HepG2 (cell line): ENCODE measurements around the gene TAPBP. TPM values are rescaled to one million over a fixed set of nuclear protein-coding genes. Genes with fewer than 3 reads are reported as not detected.
A peak's percentile ranks its signal among the peaks of the same experiment; 100 is the strongest.

ENCODE experiments used
- CEBPB ChIP-seq: IDR thresholded peaks from 2 replicates; pipeline ENCODE4 v1.6.1; 2011; ENCODE audit warnings: low read depth, low read length, improper control_type of control experiment, borderline replicate concordance
- FIP1L1 ChIP-seq: fragments of 200-400 bp; formaldehyde crosslinking; IDR thresholded peaks from 2 replicates; pipeline ENCODE4 v1.6.1; 2018; ENCODE audit warnings: low read depth, mild to moderate bottlenecking, low read length, moderate library complexity, borderline replicate concordance; ENCODE audit not compliant: insufficient read depth
- HCFC1 ChIP-seq: fragments of 150-350 bp; IDR thresholded peaks from 2 replicates; pipeline ENCODE4 v1.6.1; 2014; ENCODE audit warnings: low read depth, low read length
- HES4 ChIP-seq: sonication (generic); formaldehyde crosslinking; IDR thresholded peaks from 2 replicates; pipeline ENCODE4 v1.9.0; 2021; ENCODE audit warnings: mild to moderate bottlenecking, missing genetic modification reagents, borderline replicate concordance
- NFKB2 ChIP-seq: sonication (generic); formaldehyde crosslinking; IDR thresholded peaks from 2 replicates; pipeline ENCODE4 v1.4.0; 2020; ENCODE audit warnings: missing genetic modification reagents, borderline replicate concordance
- PRPF4 ChIP-seq: fragments of 200-400 bp; formaldehyde crosslinking; IDR thresholded peaks from 2 replicates; pipeline ENCODE4 v1.6.1; 2016; ENCODE audit warnings: low read length, low read depth; ENCODE audit not compliant: poor library complexity, severe bottlenecking
- SIN3A ChIP-seq: IDR thresholded peaks from 2 replicates; pipeline ENCODE4 v1.6.1; 2011; ENCODE audit warnings: low read depth, mild to moderate bottlenecking, control low read depth, low read length, borderline replicate concordance
- TFDP1 ChIP-seq: IDR thresholded peaks from 2 replicates; pipeline ENCODE4 v1.6.1; 2016; ENCODE audit warnings: missing compliant biosample characterization, missing genetic modification reagents, borderline replicate concordance
- ZBTB7B ChIP-seq: sonication (generic); formaldehyde crosslinking; IDR thresholded peaks from 2 replicates; pipeline ENCODE4 v1.4.0; 2020; ENCODE audit warnings: missing genetic modification reagents
- ZKSCAN5 ChIP-seq: sonication (generic); formaldehyde crosslinking; IDR thresholded peaks from 2 replicates; pipeline ENCODE4 v1.5.1; 2020; ENCODE audit warnings: mild to moderate bottlenecking, missing genetic modification reagents
- ZNF256 ChIP-seq: sonication (generic); formaldehyde crosslinking; conservative IDR thresholded peaks from 2 replicates; pipeline ENCODE4 v1.4.0; 2020; ENCODE audit warnings: missing genetic modification reagents
- ZNF33A ChIP-seq: sonication (generic); formaldehyde crosslinking; IDR thresholded peaks from 2 replicates; pipeline ENCODE4 v1.5.1; 2020; ENCODE audit warnings: missing genetic modification reagents, mild to moderate bottlenecking, moderate library complexity, borderline replicate concordance
- ZNF451 ChIP-seq: sonication (generic); formaldehyde crosslinking; IDR thresholded peaks from 2 replicates; pipeline ENCODE4 v1.5.0; 2020; ENCODE audit warnings: mild to moderate bottlenecking, missing genetic modification reagents
- ZNF770 ChIP-seq: sonication (generic); formaldehyde crosslinking; IDR thresholded peaks from 2 replicates; pipeline ENCODE4 v1.5.0; 2020; ENCODE audit warnings: mild to moderate bottlenecking, missing genetic modification reagents
- ZSCAN21 ChIP-seq: sonication (generic); formaldehyde crosslinking; IDR thresholded peaks from 2 replicates; pipeline ENCODE4 v1.8.0; 2022; ENCODE audit warnings: mild to moderate bottlenecking, missing genetic modification reagents, moderate library complexity, borderline replicate concordance
- polyA plus RNA-seq, 8 experiments: library from polyadenylated mRNA; depleted of rRNA in 3 of 8; stranded (reverse) in 7 of 8; unstranded in 1 of 8; fragments of >200 nt; fragmentation: Illumina TruSeq in 4 of 8; extraction: Trizol in 4 of 8; gene quantifications; 2 replicates each; pipeline versions ENCODE4 v1.2.1 to v1.2.3, GENCODE V29; 2011 to 2016; ENCODE audit warnings: low read depth in 4 of 8, missing spikeins in 1 of 8, mixed read lengths in 1 of 8; ENCODE audit not compliant: insufficient read depth in 1 of 8
- total RNA-seq, 5 experiments: library from RNA; depleted of rRNA; stranded (reverse); fragments of >200 nt; fragmentation: Illumina TruSeq; extraction: Trizol; gene quantifications; 2 replicates each; pipeline ENCODE4 v1.2.3, GENCODE V29; 2016; ENCODE audit warnings: low read depth in 1 of 5
- TF ChIP-seq, protein P1 (sequence below): sonication (generic); formaldehyde crosslinking; IDR thresholded peaks from 2 replicates; pipeline ENCODE4 v1.4.0; 2020; ENCODE audit warnings: missing genetic modification reagents, borderline replicate concordance
- TF ChIP-seq, protein P2 (sequence below): sonication (generic); formaldehyde crosslinking; IDR thresholded peaks from 2 replicates; pipeline ENCODE4 v1.5.1; 2020; ENCODE audit warnings: missing genetic modification reagents, mild to moderate bottlenecking, borderline replicate concordance
- TF ChIP-seq, protein P3 (sequence below): sonication (generic); formaldehyde crosslinking; IDR thresholded peaks from 2 replicates; pipeline ENCODE4 v1.4.0; 2020; ENCODE audit warnings: mild to moderate bottlenecking, low read depth, missing genetic modification reagents

The TAPBP gene
- total and polyA plus RNA-seq, 2 of the 13 experiments (the other 11 are each of a cell fraction or from before 2014, with no cell fraction given) = 27.4 to 32.3 TPM

GRCh38 chr6:33288921-33289783, 24.7 kb downstream of the TAPBP start, which contains the start of the genes PFDN6 and WDR46 (continued):
- TF ChIP-seq SIN3A (peak; percentile 97), ZKSCAN5 (CRISPR knock-in tag) (no peak), ZSCAN21 (CRISPR knock-in tag) (0 out of 2 replicates have a peak, but pooled peaks have one; percentile 4), ZNF256 (CRISPR knock-in tag) (no peak), NFKB2 (CRISPR knock-in tag) (no peak), HCFC1 (peak; percentile 87), ZNF770 (CRISPR knock-in tag) (no peak), ZNF451 (CRISPR knock-in tag) (no peak), ZNF33A (CRISPR knock-in tag) (no peak), ZBTB7B (CRISPR knock-in tag) (no peak; the same call in 1 of the 2 replicates), HES4 (CRISPR knock-in tag) (no peak), PRPF4 (no peak), TFDP1 (no peak), FIP1L1 (no peak), CEBPB (no peak)
- TF ChIP-seq, protein P1, sequence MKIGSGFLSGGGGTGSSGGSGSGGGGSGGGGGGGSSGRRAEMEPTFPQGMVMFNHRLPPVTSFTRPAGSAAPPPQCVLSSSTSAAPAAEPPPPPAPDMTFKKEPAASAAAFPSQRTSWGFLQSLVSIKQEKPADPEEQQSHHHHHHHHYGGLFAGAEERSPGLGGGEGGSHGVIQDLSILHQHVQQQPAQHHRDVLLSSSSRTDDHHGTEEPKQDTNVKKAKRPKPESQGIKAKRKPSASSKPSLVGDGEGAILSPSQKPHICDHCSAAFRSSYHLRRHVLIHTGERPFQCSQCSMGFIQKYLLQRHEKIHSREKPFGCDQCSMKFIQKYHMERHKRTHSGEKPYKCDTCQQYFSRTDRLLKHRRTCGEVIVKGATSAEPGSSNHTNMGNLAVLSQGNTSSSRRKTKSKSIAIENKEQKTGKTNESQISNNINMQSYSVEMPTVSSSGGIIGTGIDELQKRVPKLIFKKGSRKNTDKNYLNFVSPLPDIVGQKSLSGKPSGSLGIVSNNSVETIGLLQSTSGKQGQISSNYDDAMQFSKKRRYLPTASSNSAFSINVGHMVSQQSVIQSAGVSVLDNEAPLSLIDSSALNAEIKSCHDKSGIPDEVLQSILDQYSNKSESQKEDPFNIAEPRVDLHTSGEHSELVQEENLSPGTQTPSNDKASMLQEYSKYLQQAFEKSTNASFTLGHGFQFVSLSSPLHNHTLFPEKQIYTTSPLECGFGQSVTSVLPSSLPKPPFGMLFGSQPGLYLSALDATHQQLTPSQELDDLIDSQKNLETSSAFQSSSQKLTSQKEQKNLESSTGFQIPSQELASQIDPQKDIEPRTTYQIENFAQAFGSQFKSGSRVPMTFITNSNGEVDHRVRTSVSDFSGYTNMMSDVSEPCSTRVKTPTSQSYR (CRISPR knock-in tag) = 0 out of 2 replicates have a peak, but pooled peaks have one; percentile 4
- TF ChIP-seq, protein P2, sequence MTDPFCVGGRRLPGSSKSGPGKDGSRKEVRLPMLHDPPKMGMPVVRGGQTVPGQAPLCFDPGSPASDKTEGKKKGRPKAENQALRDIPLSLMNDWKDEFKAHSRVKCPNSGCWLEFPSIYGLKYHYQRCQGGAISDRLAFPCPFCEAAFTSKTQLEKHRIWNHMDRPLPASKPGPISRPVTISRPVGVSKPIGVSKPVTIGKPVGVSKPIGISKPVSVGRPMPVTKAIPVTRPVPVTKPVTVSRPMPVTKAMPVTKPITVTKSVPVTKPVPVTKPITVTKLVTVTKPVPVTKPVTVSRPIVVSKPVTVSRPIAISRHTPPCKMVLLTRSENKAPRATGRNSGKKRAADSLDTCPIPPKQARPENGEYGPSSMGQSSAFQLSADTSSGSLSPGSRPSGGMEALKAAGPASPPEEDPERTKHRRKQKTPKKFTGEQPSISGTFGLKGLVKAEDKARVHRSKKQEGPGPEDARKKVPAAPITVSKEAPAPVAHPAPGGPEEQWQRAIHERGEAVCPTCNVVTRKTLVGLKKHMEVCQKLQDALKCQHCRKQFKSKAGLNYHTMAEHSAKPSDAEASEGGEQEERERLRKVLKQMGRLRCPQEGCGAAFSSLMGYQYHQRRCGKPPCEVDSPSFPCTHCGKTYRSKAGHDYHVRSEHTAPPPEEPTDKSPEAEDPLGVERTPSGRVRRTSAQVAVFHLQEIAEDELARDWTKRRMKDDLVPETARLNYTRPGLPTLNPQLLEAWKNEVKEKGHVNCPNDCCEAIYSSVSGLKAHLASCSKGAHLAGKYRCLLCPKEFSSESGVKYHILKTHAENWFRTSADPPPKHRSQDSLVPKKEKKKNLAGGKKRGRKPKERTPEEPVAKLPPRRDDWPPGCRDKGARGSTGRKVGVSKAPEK (CRISPR knock-in tag) = no peak
- TF ChIP-seq, protein P3, sequence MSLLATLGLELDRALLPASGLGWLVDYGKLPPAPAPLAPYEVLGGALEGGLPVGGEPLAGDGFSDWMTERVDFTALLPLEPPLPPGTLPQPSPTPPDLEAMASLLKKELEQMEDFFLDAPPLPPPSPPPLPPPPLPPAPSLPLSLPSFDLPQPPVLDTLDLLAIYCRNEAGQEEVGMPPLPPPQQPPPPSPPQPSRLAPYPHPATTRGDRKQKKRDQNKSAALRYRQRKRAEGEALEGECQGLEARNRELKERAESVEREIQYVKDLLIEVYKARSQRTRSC (CRISPR knock-in tag) = 0 out of 2 replicates have a peak, but pooled peaks have one; percentile 50
